Epithelial cell of proximal tubule (primary cell): ENCODE data around the gene RCE1. TPM values are rescaled to one million over a fixed set of nuclear protein-coding genes. Genes with fewer than 3 reads are reported as not detected.

ENCODE experiments used
- DNase-seq: peaks from one replicate; pipeline ENCODE4 v3.0.0-alpha.2; 2011; ENCODE audit warnings: low read depth
- H3K4me3 ChIP-seq: 2 replicates; pipeline ENCODE4 v1.5.1; 2011; ENCODE audit warnings: low read depth, mild to moderate bottlenecking, low read length
- CTCF ChIP-seq: conservative IDR thresholded peaks from 2 replicates; pipeline ENCODE4 v1.5.1; 2012; ENCODE audit warnings: low read depth, mild to moderate bottlenecking, low read length
- total RNA-seq: library from RNA; depleted of rRNA; stranded (reverse); fragments of >200 nt; gene quantifications from 2 replicates; pipeline ENCODE4 v1.2.3, GENCODE V29; 2015

RCE1 gene
- total RNA-seq, 1 donor from 2014 or later: 41.7 TPM

GRCh38 chr11:66845143-66845875, 2.1 kb downstream of the RCE1 start:
- DNase-seq: no peak
- no peak overlapping the region for H3K4me3 ChIP-seq
- no peak for TF ChIP-seq CTCF

- H3K4me3 ChIP-seq: no peak overlapping the region
- TF ChIP-seq CTCF: peak; percentile 8
- no peak for DNase-seq
Observed at GRCh38 chr11:66845876-66846212, 2.6 kb downstream of the RCE1 start.

- no peak overlapping the region for H3K4me3 ChIP-seq
- no peak for DNase-seq
- no peak for TF ChIP-seq CTCF
Observed at GRCh38 chr11:66846671-66847091, 3.4 kb downstream of the RCE1 start.

GRCh38 chr11:66847461-66848232, 4.4 kb downstream of the RCE1 start:
- DNase-seq: no peak
- TF ChIP-seq CTCF: no peak

GRCh38 chr11:66848671-66849500, 5.6 kb downstream of the RCE1 start:
- DNase-seq: no peak
- TF ChIP-seq CTCF: no peak
- H3K4me3 ChIP-seq: no peak overlapping the region

More at GRCh38 chr11:66847461-66848232, 4.4 kb downstream of the RCE1 start:
- no peak overlapping the region for H3K4me3 ChIP-seq

- TF ChIP-seq CTCF: no peak
- no peak for DNase-seq
- no peak overlapping the region for H3K4me3 ChIP-seq
Observed at GRCh38 chr11:66849501-66850234, 6.4 kb downstream of the RCE1 start.
